Measurements from ENCODE around the gene SLC22A17.
A peak's percentile ranks its signal among the peaks of the same experiment; 100 is the strongest.

Gene SLC22A17

GRCh38 chr14:23381871-23382270, 29.2 kb upstream of the SLC22A17 start:
- DNase-seq (ENCODE audit: low read depth in 2 of 2) = no peak

- no peak for DNase-seq (ENCODE audit: low read depth in 2 of 2)
Measured at GRCh38 chr14:23380976-23381375, 28.3 kb upstream of the SLC22A17 start.

GRCh38 chr14:23380197-23380914, 27.7 kb upstream of the SLC22A17 start:
- no peak for DNase-seq (ENCODE audit: low read depth in 2 of 2)

- DNase-seq (ENCODE audit: low read depth in 2 of 2) = peak; percentile 49 to 55
Measured at GRCh38 chr14:23379366-23380196, 26.9 kb upstream of the SLC22A17 start.

- DNase-seq (ENCODE audit: low read depth in 2 of 2) = no peak
Measured at GRCh38 chr14:23378612-23379220, 26.0 kb upstream of the SLC22A17 start.

- DNase-seq (ENCODE audit: low read depth in 2 of 2) = no peak
Measured at GRCh38 chr14:23377573-23378563, 25.2 kb upstream of the SLC22A17 start.

GRCh38 chr14:23377198-23377550, 24.5 kb upstream of the SLC22A17 start:
- no peak for DNase-seq (ENCODE audit: low read depth in 2 of 2)

GRCh38 chr14:23376482-23377197, 24.0 kb upstream of the SLC22A17 start, which contains the start of gene CMTM5:
TSS of gene CMTM5 (plus strand) at chr14:23377046. CDS start at chr14:23377252, 206 bp downstream.
- no peak for DNase-seq (ENCODE audit: low read depth in 2 of 2)

- DNase-seq (ENCODE audit: low read depth in 2 of 2) = no peak
Measured at GRCh38 chr14:23375527-23376251, 23.0 kb upstream of the SLC22A17 start.

GRCh38 chr14:23373041-23373440, 20.4 kb upstream of the SLC22A17 start:
- DNase-seq (ENCODE audit: low read depth in 2 of 2) = no peak

GRCh38 chr14:23372509-23372908, 19.8 kb upstream of the SLC22A17 start, which contains the start of gene IL25:
TSS of gene IL25 (plus strand) at chr14:23372809.
- DNase-seq (ENCODE audit: low read depth in 2 of 2) = no peak

GRCh38 chr14:23371865-23372264, 19.2 kb upstream of the SLC22A17 start:
- DNase-seq (ENCODE audit: low read depth in 2 of 2) = no peak

- no peak for DNase-seq (ENCODE audit: low read depth in 2 of 2)
Measured at GRCh38 chr14:23370221-23370620, 17.5 kb upstream of the SLC22A17 start.

GRCh38 chr14:23366426-23366921, 13.8 kb upstream of the SLC22A17 start:
- DNase-seq (ENCODE audit: low read depth in 2 of 2) = no peak

- no peak for DNase-seq (ENCODE audit: low read depth in 2 of 2)
Measured at GRCh38 chr14:23365732-23366425, 13.2 kb upstream of the SLC22A17 start.

GRCh38 chr14:23365036-23365731, 12.5 kb upstream of the SLC22A17 start, which contains the start of gene EFS:
TSS of gene EFS (minus strand) at chr14:23365172. CDS start at chr14:23365025, 147 bp downstream.
- DNase-seq (ENCODE audit: low read depth in 2 of 2) = no peak

- DNase-seq (ENCODE audit: low read depth in 2 of 2) = no peak
Measured at GRCh38 chr14:23364164-23365035, 11.7 kb upstream of the SLC22A17 start.

Measured in activated CD4-positive, alpha-beta T cell treated with anti-CD3 and anti-CD28 coated beads for 24 hours (primary cell).